HEK293 (cell line): ENCODE results near the gene CASZ1.
A peak's percentile ranks its signal among the peaks of the same experiment; 100 is the strongest.

ENCODE experiments used
- EGR2 ChIP-seq: fragments of 450-650 bp; formaldehyde crosslinking; IDR thresholded peaks from 2 replicates; pipeline ENCODE4 v1.5.1; 2016; ENCODE audit warnings: low read depth, missing biosample characterization, missing genetic modification characterization
- FEZF1 ChIP-seq: fragments of 450-650 bp; formaldehyde crosslinking; IDR thresholded peaks from 2 replicates; pipeline ENCODE4 v1.5.1; 2016; ENCODE audit warnings: missing biosample characterization, missing genetic modification characterization
- HOXA7 ChIP-seq: sonication (generic); formaldehyde crosslinking; IDR thresholded peaks from 2 replicates; pipeline ENCODE4 v1.8.1; 2022; ENCODE audit warnings: missing genetic modification reagents, borderline replicate concordance
- KLF1 ChIP-seq: fragments of 450-650 bp; formaldehyde crosslinking; IDR thresholded peaks from 2 replicates; pipeline ENCODE4 v1.5.1; 2016; ENCODE audit warnings: missing biosample characterization, missing genetic modification characterization
- KLF16 ChIP-seq: fragments of 450-650 bp; formaldehyde crosslinking; IDR thresholded peaks from 2 replicates; pipeline ENCODE4 v1.5.1; 2017; ENCODE audit warnings: missing biosample characterization, missing genetic modification characterization
- KLF7 ChIP-seq: fragments of 450-650 bp; formaldehyde crosslinking; IDR thresholded peaks from 2 replicates; pipeline ENCODE4 v1.5.1; 2016; ENCODE audit warnings: missing biosample characterization, missing genetic modification characterization, borderline replicate concordance
- SCRT2 ChIP-seq: fragments of 450-650 bp; formaldehyde crosslinking; IDR thresholded peaks from 2 replicates; pipeline ENCODE4 v1.5.1; 2016; ENCODE audit warnings: missing biosample characterization, missing genetic modification characterization
- SP2 ChIP-seq: fragments of 450-650 bp; formaldehyde crosslinking; IDR thresholded peaks from 2 replicates; pipeline ENCODE4 v1.5.1; 2016; ENCODE audit warnings: missing biosample characterization, missing genetic modification characterization
- SP7 ChIP-seq: fragments of 450-650 bp; formaldehyde crosslinking; IDR thresholded peaks from 2 replicates; pipeline ENCODE4 v1.5.1; 2016; ENCODE audit warnings: missing biosample characterization, missing genetic modification characterization
- ZBTB21 ChIP-seq: fragments of 450-650 bp; formaldehyde crosslinking; IDR thresholded peaks from 2 replicates; pipeline ENCODE4 v1.5.1; 2017; ENCODE audit warnings: missing biosample characterization, missing genetic modification characterization
- ZNF146 ChIP-seq: fragments of 450-650 bp; formaldehyde crosslinking; IDR thresholded peaks from 2 replicates; pipeline ENCODE4 v1.5.1; 2016; ENCODE audit warnings: missing biosample characterization, missing genetic modification characterization
- ZNF202 ChIP-seq: fragments of 450-650 bp; formaldehyde crosslinking; IDR thresholded peaks from 2 replicates; pipeline ENCODE4 v1.5.1; 2016; ENCODE audit warnings: missing biosample characterization, missing genetic modification characterization, borderline replicate concordance
- ZNF311 ChIP-seq: fragments of 450-650 bp; formaldehyde crosslinking; IDR thresholded peaks from 2 replicates; pipeline ENCODE4 v1.5.1; 2017; ENCODE audit warnings: missing biosample characterization, missing genetic modification characterization, borderline replicate concordance
- ZNF350 ChIP-seq: fragments of 450-650 bp; formaldehyde crosslinking; IDR thresholded peaks from 2 replicates; pipeline ENCODE4 v1.5.0; 2017; ENCODE audit warnings: missing biosample characterization, mild to moderate bottlenecking, missing genetic modification characterization
- ZNF473 ChIP-seq: fragments of 450-650 bp; formaldehyde crosslinking; IDR thresholded peaks from 2 replicates; pipeline ENCODE4 v1.5.1; 2017; ENCODE audit warnings: missing biosample characterization, missing genetic modification characterization
- ZNF501 ChIP-seq: fragments of 450-650 bp; formaldehyde crosslinking; IDR thresholded peaks from 2 replicates; pipeline ENCODE4 v1.5.1; 2016; ENCODE audit warnings: missing biosample characterization, missing genetic modification characterization
- ZNF529 ChIP-seq: fragments of 450-650 bp; formaldehyde crosslinking; IDR thresholded peaks from 2 replicates; pipeline ENCODE4 v1.5.1; 2017; ENCODE audit warnings: missing genetic modification characterization, missing biosample characterization; ENCODE audit not compliant: insufficient replicate concordance
- ZNF558 ChIP-seq: fragments of 450-650 bp; formaldehyde crosslinking; IDR thresholded peaks from 2 replicates; pipeline ENCODE4 v1.5.1; 2016; ENCODE audit warnings: missing biosample characterization, missing genetic modification characterization
- ZNF585B ChIP-seq: fragments of 450-650 bp; formaldehyde crosslinking; IDR thresholded peaks from 2 replicates; pipeline ENCODE4 v1.5.1; 2016; ENCODE audit warnings: missing biosample characterization, missing genetic modification characterization
- ZNF624 ChIP-seq: fragments of 450-650 bp; formaldehyde crosslinking; IDR thresholded peaks from 2 replicates; pipeline ENCODE4 v1.5.1; 2017; ENCODE audit warnings: missing biosample characterization, missing genetic modification characterization
- ZNF791 ChIP-seq: fragments of 450-650 bp; formaldehyde crosslinking; IDR thresholded peaks from 2 replicates; pipeline ENCODE4 v1.5.1; 2016; ENCODE audit warnings: missing biosample characterization, missing genetic modification characterization
- TF ChIP-seq, protein P1 (sequence below): fragments of 450-650 bp; formaldehyde crosslinking; IDR thresholded peaks from 2 replicates; pipeline ENCODE4 v1.5.1; 2016; ENCODE audit warnings: missing biosample characterization, missing genetic modification characterization
- TF ChIP-seq, protein P2 (sequence below): fragments of 450-650 bp; formaldehyde crosslinking; IDR thresholded peaks from 2 replicates; pipeline ENCODE4 v1.5.1; 2016; ENCODE audit warnings: missing biosample characterization, missing genetic modification characterization
- TF ChIP-seq, protein P3 (sequence below): fragments of 450-650 bp; formaldehyde crosslinking; IDR thresholded peaks from 2 replicates; pipeline ENCODE4 v1.5.1; 2016; ENCODE audit warnings: missing biosample characterization, missing genetic modification characterization
- TF ChIP-seq, protein P4 (sequence below): fragments of 450-650 bp; formaldehyde crosslinking; IDR thresholded peaks from 2 replicates; pipeline ENCODE4 v1.5.1; 2016; ENCODE audit warnings: missing biosample characterization, missing genetic modification characterization
- TF ChIP-seq, protein P5 (sequence below): fragments of 450-650 bp; formaldehyde crosslinking; IDR thresholded peaks from 2 replicates; pipeline ENCODE4 v1.5.1; 2016; ENCODE audit warnings: missing biosample characterization, missing genetic modification characterization, low read depth
- TF ChIP-seq, protein P6 (sequence below): fragments of 450-650 bp; formaldehyde crosslinking; IDR thresholded peaks from 2 replicates; pipeline ENCODE4 v1.5.1; 2016; ENCODE audit warnings: missing biosample characterization, missing genetic modification characterization
- TF ChIP-seq, protein P7 (sequence below): fragments of 450-650 bp; formaldehyde crosslinking; IDR thresholded peaks from 2 replicates; pipeline ENCODE4 v1.5.1; 2016; ENCODE audit warnings: missing biosample characterization, missing genetic modification characterization

Gene CASZ1

DNA sequence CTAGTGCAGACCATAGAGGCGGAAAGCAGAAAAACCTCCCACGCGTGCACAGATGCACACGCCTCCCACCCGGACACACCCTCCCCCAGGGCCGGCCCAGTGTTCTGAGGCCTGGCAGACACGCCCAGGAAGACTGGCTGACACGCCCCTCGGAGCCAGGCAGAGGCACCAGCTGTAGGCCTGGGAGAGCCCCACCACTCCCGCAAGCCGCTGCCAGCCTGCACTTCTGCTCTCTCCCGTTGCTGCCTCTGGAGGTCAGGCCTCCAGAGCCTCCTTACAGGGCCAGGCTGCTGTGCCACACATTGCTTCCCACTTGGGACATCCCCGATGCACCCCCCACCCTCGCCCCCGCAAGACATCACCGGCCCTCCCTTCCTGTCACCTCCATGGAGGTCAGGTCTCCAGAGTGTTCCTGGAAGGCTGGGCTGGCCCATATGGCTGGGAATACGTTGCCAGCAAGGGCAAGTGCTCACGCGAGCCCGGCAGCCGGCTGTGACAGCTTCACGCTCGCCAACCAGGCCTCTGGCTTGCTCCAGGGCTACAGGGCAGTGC, 40.4 kb downstream of the CASZ1 start (continued):
- TF ChIP-seq, protein P1, sequence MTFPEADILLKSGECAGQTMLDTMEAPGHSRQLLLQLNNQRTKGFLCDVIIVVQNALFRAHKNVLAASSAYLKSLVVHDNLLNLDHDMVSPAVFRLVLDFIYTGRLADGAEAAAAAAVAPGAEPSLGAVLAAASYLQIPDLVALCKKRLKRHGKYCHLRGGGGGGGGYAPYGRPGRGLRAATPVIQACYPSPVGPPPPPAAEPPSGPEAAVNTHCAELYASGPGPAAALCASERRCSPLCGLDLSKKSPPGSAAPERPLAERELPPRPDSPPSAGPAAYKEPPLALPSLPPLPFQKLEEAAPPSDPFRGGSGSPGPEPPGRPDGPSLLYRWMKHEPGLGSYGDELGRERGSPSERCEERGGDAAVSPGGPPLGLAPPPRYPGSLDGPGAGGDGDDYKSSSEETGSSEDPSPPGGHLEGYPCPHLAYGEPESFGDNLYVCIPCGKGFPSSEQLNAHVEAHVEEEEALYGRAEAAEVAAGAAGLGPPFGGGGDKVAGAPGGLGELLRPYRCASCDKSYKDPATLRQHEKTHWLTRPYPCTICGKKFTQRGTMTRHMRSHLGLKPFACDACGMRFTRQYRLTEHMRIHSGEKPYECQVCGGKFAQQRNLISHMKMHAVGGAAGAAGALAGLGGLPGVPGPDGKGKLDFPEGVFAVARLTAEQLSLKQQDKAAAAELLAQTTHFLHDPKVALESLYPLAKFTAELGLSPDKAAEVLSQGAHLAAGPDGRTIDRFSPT: no peak
- TF ChIP-seq ZNF624: no peak
- TF ChIP-seq SP7 (tag by site-specific recombination): peak; percentile 18; the same call in 1 of the 2 replicates
- TF ChIP-seq, protein P2, sequence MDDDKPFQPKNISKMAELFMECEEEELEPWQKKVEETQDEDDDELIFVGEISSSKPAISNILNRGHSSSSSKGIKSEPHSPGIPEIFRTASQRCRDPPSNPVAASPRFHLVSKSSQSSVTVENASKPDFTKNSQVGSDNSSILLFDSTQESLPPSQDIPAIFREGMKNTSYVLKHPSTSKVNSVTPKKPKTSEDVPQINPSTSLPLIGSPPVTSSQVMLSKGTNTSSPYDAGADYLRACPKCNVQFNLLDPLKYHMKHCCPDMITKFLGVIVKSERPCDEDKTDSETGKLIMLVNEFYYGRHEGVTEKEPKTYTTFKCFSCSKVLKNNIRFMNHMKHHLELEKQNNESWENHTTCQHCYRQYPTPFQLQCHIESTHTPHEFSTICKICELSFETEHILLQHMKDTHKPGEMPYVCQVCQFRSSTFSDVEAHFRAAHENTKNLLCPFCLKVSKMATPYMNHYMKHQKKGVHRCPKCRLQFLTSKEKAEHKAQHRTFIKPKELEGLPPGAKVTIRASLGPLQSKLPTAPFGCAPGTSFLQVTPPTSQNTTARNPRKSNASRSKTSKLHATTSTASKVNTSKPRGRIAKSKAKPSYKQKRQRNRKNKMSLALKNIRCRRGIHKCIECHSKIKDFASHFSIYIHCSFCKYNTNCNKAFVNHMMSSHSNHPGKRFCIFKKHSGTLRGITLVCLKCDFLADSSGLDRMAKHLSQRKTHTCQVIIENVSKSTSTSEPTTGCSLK: no peak
- TF ChIP-seq ZNF350 (tag by site-specific recombination): no peak
- TF ChIP-seq, protein P3, sequence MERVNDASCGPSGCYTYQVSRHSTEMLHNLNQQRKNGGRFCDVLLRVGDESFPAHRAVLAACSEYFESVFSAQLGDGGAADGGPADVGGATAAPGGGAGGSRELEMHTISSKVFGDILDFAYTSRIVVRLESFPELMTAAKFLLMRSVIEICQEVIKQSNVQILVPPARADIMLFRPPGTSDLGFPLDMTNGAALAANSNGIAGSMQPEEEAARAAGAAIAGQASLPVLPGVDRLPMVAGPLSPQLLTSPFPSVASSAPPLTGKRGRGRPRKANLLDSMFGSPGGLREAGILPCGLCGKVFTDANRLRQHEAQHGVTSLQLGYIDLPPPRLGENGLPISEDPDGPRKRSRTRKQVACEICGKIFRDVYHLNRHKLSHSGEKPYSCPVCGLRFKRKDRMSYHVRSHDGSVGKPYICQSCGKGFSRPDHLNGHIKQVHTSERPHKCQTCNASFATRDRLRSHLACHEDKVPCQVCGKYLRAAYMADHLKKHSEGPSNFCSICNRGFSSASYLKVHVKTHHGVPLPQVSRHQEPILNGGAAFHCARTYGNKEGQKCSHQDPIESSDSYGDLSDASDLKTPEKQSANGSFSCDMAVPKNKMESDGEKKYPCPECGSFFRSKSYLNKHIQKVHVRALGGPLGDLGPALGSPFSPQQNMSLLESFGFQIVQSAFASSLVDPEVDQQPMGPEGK (tag by site-specific recombination): peak; percentile 27; the same call in 1 of the 2 replicates
- TF ChIP-seq ZNF558 (tag by site-specific recombination): no peak
- TF ChIP-seq ZNF791: no peak
- no peak for TF ChIP-seq SCRT2 (tag by site-specific recombination)
- TF ChIP-seq HOXA7 (CRISPR knock-in tag): no peak
- TF ChIP-seq, protein P4, sequence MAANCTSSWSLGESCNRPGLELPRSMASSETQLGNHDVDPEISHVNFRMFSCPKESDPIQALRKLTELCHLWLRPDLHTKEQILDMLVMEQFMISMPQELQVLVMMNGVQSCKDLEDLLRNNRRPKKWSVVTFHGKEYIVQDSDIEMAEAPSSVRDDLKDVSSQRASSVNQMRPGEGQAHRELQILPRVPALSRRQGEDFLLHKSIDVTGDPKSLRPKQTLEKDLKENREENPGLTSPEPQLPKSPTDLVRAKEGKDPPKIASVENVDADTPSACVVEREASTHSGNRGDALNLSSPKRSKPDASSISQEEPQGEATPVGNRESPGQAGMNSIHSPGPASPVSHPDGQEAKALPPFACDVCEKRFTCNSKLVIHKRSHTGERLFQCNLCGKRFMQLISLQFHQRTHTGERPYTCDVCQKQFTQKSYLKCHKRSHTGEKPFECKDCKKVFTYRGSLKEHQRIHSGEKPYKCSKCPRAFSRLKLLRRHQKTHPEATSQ: no peak
- TF ChIP-seq ZNF146: no peak
- no peak for TF ChIP-seq ZNF311 (tag by site-specific recombination)
- no peak for TF ChIP-seq ZBTB21 (tag by site-specific recombination)
- TF ChIP-seq, protein P5, sequence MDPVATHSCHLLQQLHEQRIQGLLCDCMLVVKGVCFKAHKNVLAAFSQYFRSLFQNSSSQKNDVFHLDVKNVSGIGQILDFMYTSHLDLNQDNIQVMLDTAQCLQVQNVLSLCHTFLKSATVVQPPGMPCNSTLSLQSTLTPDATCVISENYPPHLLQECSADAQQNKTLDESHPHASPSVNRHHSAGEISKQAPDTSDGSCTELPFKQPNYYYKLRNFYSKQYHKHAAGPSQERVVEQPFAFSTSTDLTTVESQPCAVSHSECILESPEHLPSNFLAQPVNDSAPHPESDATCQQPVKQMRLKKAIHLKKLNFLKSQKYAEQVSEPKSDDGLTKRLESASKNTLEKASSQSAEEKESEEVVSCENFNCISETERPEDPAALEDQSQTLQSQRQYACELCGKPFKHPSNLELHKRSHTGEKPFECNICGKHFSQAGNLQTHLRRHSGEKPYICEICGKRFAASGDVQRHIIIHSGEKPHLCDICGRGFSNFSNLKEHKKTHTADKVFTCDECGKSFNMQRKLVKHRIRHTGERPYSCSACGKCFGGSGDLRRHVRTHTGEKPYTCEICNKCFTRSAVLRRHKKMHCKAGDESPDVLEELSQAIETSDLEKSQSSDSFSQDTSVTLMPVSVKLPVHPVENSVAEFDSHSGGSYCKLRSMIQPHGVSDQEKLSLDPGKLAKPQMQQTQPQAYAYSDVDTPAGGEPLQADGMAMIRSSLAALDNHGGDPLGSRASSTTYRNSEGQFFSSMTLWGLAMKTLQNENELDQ (tag by site-specific recombination): no peak
- TF ChIP-seq ZNF473 (tag by site-specific recombination): no peak
- no peak for TF ChIP-seq KLF7 (tag by site-specific recombination)
- no peak for TF ChIP-seq ZNF501 (tag by site-specific recombination)
- peak; percentile 60 for TF ChIP-seq SP2 (tag by site-specific recombination)
- peak; percentile 64; the same call in 1 of the 2 replicates for TF ChIP-seq KLF16 (tag by site-specific recombination)
- TF ChIP-seq ZNF202 (tag by site-specific recombination): no peak
- TF ChIP-seq ZNF585B (tag by site-specific recombination): no peak
- peak; percentile 97 for TF ChIP-seq KLF1 (tag by site-specific recombination)
- TF ChIP-seq, protein P6, sequence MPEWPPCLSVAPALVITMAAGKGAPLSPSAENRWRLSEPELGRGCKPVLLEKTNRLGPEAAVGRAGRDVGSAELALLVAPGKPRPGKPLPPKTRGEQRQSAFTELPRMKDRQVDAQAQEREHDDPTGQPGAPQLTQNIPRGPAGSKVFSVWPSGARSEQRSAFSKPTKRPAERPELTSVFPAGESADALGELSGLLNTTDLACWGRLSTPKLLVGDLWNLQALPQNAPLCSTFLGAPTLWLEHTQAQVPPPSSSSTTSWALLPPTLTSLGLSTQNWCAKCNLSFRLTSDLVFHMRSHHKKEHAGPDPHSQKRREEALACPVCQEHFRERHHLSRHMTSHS (tag by site-specific recombination): no peak
- TF ChIP-seq EGR2: peak; percentile 54; the same call in 1 of the 2 replicates
- TF ChIP-seq, protein P7, sequence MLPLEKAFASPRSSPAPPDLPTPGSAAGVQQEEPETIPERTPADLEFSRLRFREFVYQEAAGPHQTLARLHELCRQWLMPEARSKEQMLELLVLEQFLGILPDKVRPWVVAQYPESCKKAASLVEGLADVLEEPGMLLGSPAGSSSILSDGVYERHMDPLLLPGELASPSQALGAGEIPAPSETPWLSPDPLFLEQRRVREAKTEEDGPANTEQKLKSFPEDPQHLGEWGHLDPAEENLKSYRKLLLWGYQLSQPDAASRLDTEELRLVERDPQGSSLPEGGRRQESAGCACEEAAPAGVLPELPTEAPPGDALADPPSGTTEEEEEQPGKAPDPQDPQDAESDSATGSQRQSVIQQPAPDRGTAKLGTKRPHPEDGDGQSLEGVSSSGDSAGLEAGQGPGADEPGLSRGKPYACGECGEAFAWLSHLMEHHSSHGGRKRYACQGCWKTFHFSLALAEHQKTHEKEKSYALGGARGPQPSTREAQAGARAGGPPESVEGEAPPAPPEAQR (tag by site-specific recombination): no peak
- TF ChIP-seq FEZF1 (tag by site-specific recombination): no peak
- TF ChIP-seq ZNF529 (tag by site-specific recombination): no peak
